CD4-positive, alpha-beta T cell (primary cell): Measurements from ENCODE around the gene AK8. TPM values are rescaled to one million over a fixed set of nuclear protein-coding genes. Genes with fewer than 3 reads are reported as not detected.

Source experiments
- ATAC-seq: fragments of 200-7000 bp; cut with Tn5 transposase; one replicate; pipeline ENCODE4 v1.10.0; 2022; ENCODE audit warnings: mild to moderate bottlenecking; ENCODE audit not compliant: poor library complexity
- CTCF ChIA-PET: fragments of 350-600 bp; sonication (Branson Sonifier 250); formaldehyde crosslinking; loops from one replicate; lab custom pipeline; 2021; ENCODE audit warnings: antibody characterized with exemption, inconsistent platforms; lab: Charles Lee
- POLR2A ChIA-PET: fragments of 350-600 bp; sonication (Branson Sonifier 250); formaldehyde crosslinking; loops from one replicate; lab custom pipeline; 2021; ENCODE audit warnings: antibody characterized with exemption, inconsistent platforms; lab: Charles Lee
- DNase-seq, 14 experiments: peaks; one replicate each; pipeline ENCODE4 v3.0.0-alpha.2; 2013 to 2020; ENCODE audit warnings: mixed read lengths in 2 of 14
- H3K27ac ChIP-seq, 2 donors: one replicate each; pipeline versions ENCODE4 v1.5.1 to v1.7.0; 2013; ENCODE audit warnings: low read length in 2 of 2, low read depth in 1 of 2, mild to moderate bottlenecking in 1 of 2
- H3K27me3 ChIP-seq, 2 experiments: 1 replicate in 1 of 2; 2 replicates in 1 of 2; pipeline versions ENCODE4 v1.6.1 to v1.7.0; 2013; ENCODE audit warnings: low read length in 2 of 2, control low read depth in 1 of 2, mild to moderate bottlenecking in 1 of 2, moderate library complexity in 1 of 2; ENCODE audit not compliant: insufficient read depth in 2 of 2, control insufficient read depth in 1 of 2
- H3K36me3 ChIP-seq: one replicate; pipeline ENCODE4 v1.6.1; 2013; ENCODE audit warnings: low read length, control low read depth; ENCODE audit not compliant: insufficient read depth
- H3K4me1 ChIP-seq: one replicate; pipeline ENCODE4 v1.6.1; 2013; ENCODE audit warnings: low read length, control low read depth; ENCODE audit not compliant: insufficient read depth
- H3K4me3 ChIP-seq: one replicate; pipeline ENCODE4 v1.5.1; 2013; ENCODE audit warnings: mild to moderate bottlenecking, low read length, moderate library complexity
- H3K9me3 ChIP-seq, 2 experiments: 1 replicate in 1 of 2; 2 replicates in 1 of 2; pipeline versions ENCODE4 v1.6.1 to v1.7.0; 2013; ENCODE audit warnings: low read length in 2 of 2, mild to moderate bottlenecking in 2 of 2, control low read depth in 1 of 2, moderate library complexity in 1 of 2; ENCODE audit not compliant: control insufficient read depth in 1 of 2, insufficient read depth in 1 of 2
- H3K27ac Mint-ChIP-seq: one replicate; pipeline ENCODE4 v1.8.0; 2020; ENCODE audit warnings: mixed read lengths
- H3K27me3 Mint-ChIP-seq: one replicate; pipeline ENCODE4 v1.8.0; 2021; ENCODE audit warnings: mixed read lengths
- H3K36me3 Mint-ChIP-seq: one replicate; pipeline ENCODE4 v1.8.0; 2021; ENCODE audit warnings: low read depth, mixed read lengths
- H3K4me1 Mint-ChIP-seq: one replicate; pipeline ENCODE4 v1.8.0; 2021; ENCODE audit warnings: low read depth, mixed read lengths
- H3K4me3 Mint-ChIP-seq: one replicate; pipeline ENCODE4 v1.8.0; 2020; ENCODE audit warnings: mild to moderate bottlenecking, mixed read lengths
- H3K9me3 Mint-ChIP-seq: one replicate; pipeline ENCODE4 v1.8.0; 2020; ENCODE audit warnings: mixed read lengths
- CTCF ChIP-seq: fragments of 200-600 bp; IDR thresholded peaks from one replicate; pipeline ENCODE4 v1.8.0; 2022; ENCODE audit warnings: antibody characterized with exemption, mild to moderate bottlenecking
- intact Hi-C, 2 experiments: fragments of 100-400 bp; cut with DNase I in 1 of 2; cut with micrococcal nuclease in 1 of 2; formaldehyde crosslinking; loops; one replicate each; pipeline versions ENCODE4 v1.15.1 to v1.9.0; 2023 to 2025; cut with DNase I, micrococcal nuclease
- total RNA-seq, 174 experiments: library from RNA in 2 of 174; stranded (reverse) in 2 of 174; gene quantifications; one replicate each; pipeline ENCODE4 v1.2.3 and lab custom pipeline; 2021 to 2026

AK8 gene
- total RNA-seq, 2 experiments from 2014 or later: not detected

DNA sequence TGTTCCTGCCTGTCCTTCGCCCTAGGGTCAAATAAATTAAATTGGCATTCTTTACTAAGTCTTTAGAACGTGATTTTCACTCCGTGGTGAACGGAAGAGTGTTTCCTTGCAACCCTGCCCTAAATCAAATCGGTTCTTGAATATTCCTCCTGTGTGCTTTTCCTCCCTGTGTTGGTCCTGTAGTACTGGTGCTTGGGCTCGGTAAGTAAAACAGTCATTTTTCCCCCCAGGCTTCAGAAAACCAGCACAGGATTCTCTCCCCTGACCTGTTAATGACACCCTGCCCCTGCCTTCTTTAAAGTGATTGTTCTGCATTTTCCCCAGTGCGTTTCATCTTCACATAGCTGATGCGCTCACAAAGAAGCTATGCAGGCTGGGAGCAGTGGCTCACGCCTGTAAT lies 96.0 kb downstream of the AK8 start:
- Mint-ChIP-seq H3K4me1 (no peaks in the 10 kb centered on the region), H3K36me3 (no peaks in the 10 kb centered on the region), H3K27me3 (peaks cover 67% of the 10 kb centered on the region), H3K4me3 (no peak overlapping the region), H3K27ac (no peak overlapping the region), H3K9me3 (no peaks in the 10 kb centered on the region)
- no peak overlapping the region for H3K27ac ChIP-seq
- no peak for DNase-seq
- no peak for ATAC-seq
- intact Hi-C loops: no loop called here
- H3K9me3 ChIP-seq: no peaks in the 10 kb centered on the region
- no peak overlapping the region for H3K4me3 ChIP-seq
- no peaks in the 10 kb centered on the region for H3K36me3 ChIP-seq
- H3K27me3 ChIP-seq: peaks cover 0 to 16% of the 10 kb centered on the region in 2 experiments
- no peaks in the 10 kb centered on the region for H3K4me1 ChIP-seq
- ChIA-PET CTCF (no interaction called here), POLR2A (no interaction called here)
- no peak for TF ChIP-seq CTCF

DNA sequence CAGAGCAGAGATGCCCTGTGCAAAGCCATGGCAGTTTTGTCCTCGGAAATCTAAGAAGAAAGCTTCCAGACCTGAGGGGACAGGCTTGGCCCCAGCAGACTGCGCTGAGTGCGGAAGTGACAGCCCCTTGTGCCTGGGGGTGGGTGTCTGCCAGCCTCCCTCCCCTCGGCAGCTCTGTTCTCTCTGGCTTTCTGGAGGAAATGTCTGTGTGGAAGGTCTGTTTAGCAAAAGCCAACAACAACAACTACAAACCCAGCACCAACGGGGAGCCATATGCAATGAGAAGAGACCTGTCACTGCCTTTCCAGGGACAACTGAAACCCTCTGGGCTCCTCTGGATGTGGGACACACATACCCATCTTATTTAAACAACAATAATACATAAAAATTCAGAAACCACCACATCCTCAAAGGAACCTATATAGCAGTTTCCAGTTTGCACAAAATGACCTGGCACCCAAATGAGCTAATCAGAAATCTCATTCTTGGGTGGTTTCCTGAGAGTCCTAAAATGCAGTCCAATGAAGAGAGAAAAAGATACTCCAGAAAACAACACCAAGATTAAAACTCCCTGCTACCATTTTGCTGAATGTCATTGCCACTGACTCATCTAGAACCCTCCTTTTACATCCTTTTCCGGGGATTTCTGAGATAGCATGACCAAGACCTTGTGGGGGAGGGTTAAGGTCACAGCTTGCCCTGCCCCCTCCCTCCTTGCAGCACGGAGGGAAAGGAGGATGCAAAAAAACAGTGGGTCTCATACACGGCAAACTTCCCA lies 97.7 kb downstream of the AK8 start:
- Histone ChIP-seq H3K27ac (no peak overlapping the region), H3K36me3 (no peaks in the 10 kb centered on the region), H3K4me3 (no peak overlapping the region), H3K4me1 (no peaks in the 10 kb centered on the region), H3K27me3 (peaks cover 0 to 12% of the 10 kb centered on the region in 2 experiments), H3K9me3 (no peaks in the 10 kb centered on the region)
- no peak for ATAC-seq
- DNase-seq: no peak
- Mint-ChIP-seq H3K27ac (no peak overlapping the region), H3K4me3 (no peak overlapping the region), H3K36me3 (no peaks in the 10 kb centered on the region), H3K9me3 (no peaks in the 10 kb centered on the region), H3K4me1 (no peaks in the 10 kb centered on the region), H3K27me3 (peaks cover 54% of the 10 kb centered on the region)
- POLR2A ChIA-PET: no interaction called here
- CTCF ChIA-PET: interaction anchor here (1.0 kb wide), 1 partner anchor 11 kb away, joined by 4 read pairs; no protein-coding TSS in a partner anchor
- no peak for TF ChIP-seq CTCF
- intact Hi-C loops: no loop called here

- DNase-seq: no peak
- CTCF ChIA-PET: no interaction called here
- no peak overlapping the region for H3K4me3 Mint-ChIP-seq
Observed at GRCh38 chr9:132776891-132777290, 101.2 kb downstream of the AK8 start.

More at GRCh38 chr9:132776891-132777290, 101.2 kb downstream of the AK8 start:
- Histone ChIP-seq H3K27ac (no peak overlapping the region), H3K4me3 (no peak overlapping the region), H3K36me3 (no peaks in the 10 kb centered on the region), H3K27me3 (peaks cover 0 to 10% of the 10 kb centered on the region in 2 experiments), H3K4me1 (peaks cover 6% of the 10 kb centered on the region), H3K9me3 (no peaks in the 10 kb centered on the region)
- POLR2A ChIA-PET: no interaction called here
- H3K9me3 Mint-ChIP-seq: no peaks in the 10 kb centered on the region
- ATAC-seq: no peak
- no peak for TF ChIP-seq CTCF
- intact Hi-C loops: no loop called here
- H3K4me1 Mint-ChIP-seq: peaks cover 17% of the 10 kb centered on the region
- H3K27ac Mint-ChIP-seq: no peak overlapping the region
- H3K27me3 Mint-ChIP-seq: peaks cover 28% of the 10 kb centered on the region
- no peaks in the 10 kb centered on the region for H3K36me3 Mint-ChIP-seq
